Thymus (tissue), 11 donors: ENCODE results near the gene FOXJ3. TPM values are rescaled to one million over a fixed set of nuclear protein-coding genes. Genes with fewer than 3 reads are reported as not detected.

Source experiments
- DNase-seq, 9 donors: peaks; one replicate each; pipeline ENCODE4 v3.0.0-alpha.2; 2013; ENCODE audit warnings: low spot score in 9 of 9, low read depth in 6 of 9, missing footprints in 1 of 9
- H3K27ac ChIP-seq, 2 donors: one replicate each; pipeline ENCODE4 v1.5.1; 2013; ENCODE audit warnings: control low read depth in 1 of 2, low read depth in 1 of 2, low read length in 1 of 2, mild to moderate bottlenecking in 1 of 2, moderate library complexity in 1 of 2
- H3K27me3 ChIP-seq, 2 donors: one replicate each; pipeline ENCODE4 v1.5.1; 2013; ENCODE audit warnings: low read length in 1 of 2; ENCODE audit not compliant: control insufficient read depth in 2 of 2, insufficient read depth in 1 of 2
- H3K36me3 ChIP-seq, 2 donors: one replicate each; pipeline ENCODE4 v1.5.1; 2013; ENCODE audit warnings: low read length in 1 of 2, mild to moderate bottlenecking in 1 of 2, moderate library complexity in 1 of 2; ENCODE audit not compliant: control insufficient read depth in 2 of 2, insufficient read depth in 2 of 2
- H3K4me1 ChIP-seq, 2 donors: one replicate each; pipeline ENCODE4 v1.5.1; 2013; ENCODE audit warnings: low read length in 2 of 2; ENCODE audit not compliant: control insufficient read depth in 2 of 2, insufficient read depth in 2 of 2
- H3K4me3 ChIP-seq, 2 donors: one replicate each; pipeline ENCODE4 v1.5.1; 2013; ENCODE audit warnings: low read length in 2 of 2, control low read depth in 1 of 2, mild to moderate bottlenecking in 1 of 2
- H3K9me3 ChIP-seq, 2 donors: one replicate each; pipeline ENCODE4 v1.5.1; 2013; ENCODE audit warnings: low read length in 1 of 2, mild to moderate bottlenecking in 1 of 2; ENCODE audit not compliant: control insufficient read depth in 2 of 2, insufficient read depth in 1 of 2
- WGBS: extraction: QIAGEN DNeasy Blood & Tissue Kit; methylation state at CpG from one replicate; pipeline ENCODE4 v1.1.7; 2013; 5-methylcytosine and 5-hydroxymethylcytosine counted together
- polyA plus RNA-seq: library from polyadenylated mRNA; stranded (reverse); fragments of 200-250 nt; gene quantifications from one replicate; pipeline ENCODE4 v1.2.3, GENCODE V29; 2013
- total RNA-seq: library from RNA; stranded (reverse); fragments of 120-200 nt; gene quantifications from one replicate; pipeline ENCODE4 v1.2.4, GENCODE V29; 2013
- donor health status: healthy.

Gene FOXJ3
- total and polyA plus RNA-seq, 2 donors = 19.7 to 20.8 TPM

- no peak overlapping the region for H3K27ac ChIP-seq
- H3K36me3 ChIP-seq = peaks cover 0 to 9% of the 10 kb centered on the region in 2 donors
- H3K27me3 ChIP-seq = no peaks in the 10 kb centered on the region
- 99% methylated on average over 1 of the region's 1 CpG for WGBS
- no peaks in the 10 kb centered on the region for H3K9me3 ChIP-seq
- no peak for DNase-seq
- peaks cover 0 to 3% of the 10 kb centered on the region in 2 donors for H3K4me1 ChIP-seq
- no peak overlapping the region for H3K4me3 ChIP-seq
Measured at GRCh38 chr1:42280821-42281220, 54.2 kb downstream of the FOXJ3 start.

DNA sequence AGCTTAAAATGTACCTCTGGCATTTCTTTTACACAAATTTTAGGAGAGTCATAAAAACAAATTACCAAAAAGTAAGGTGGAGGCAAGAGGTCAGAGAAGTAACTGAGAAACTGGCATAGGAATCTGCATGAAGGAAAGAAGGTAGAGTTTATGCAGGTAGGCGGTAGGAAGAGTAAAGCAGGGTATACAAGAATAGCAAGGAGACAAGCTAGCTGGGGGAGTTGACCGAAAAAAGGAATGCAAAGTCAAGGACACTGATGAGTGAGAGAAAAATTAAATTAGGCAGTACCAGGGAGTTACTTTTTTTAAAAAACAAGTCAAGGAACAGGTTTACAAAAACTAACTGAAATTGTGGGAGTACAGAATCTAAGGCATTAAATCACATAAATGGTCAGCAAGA lies 56.0 kb downstream of the FOXJ3 start:
- WGBS = 90% methylated on average over 2 of the region's 2 CpGs
- peaks cover 0 to 17% of the 10 kb centered on the region in 2 donors for H3K36me3 ChIP-seq
- no peak overlapping the region for H3K27ac ChIP-seq
- H3K4me1 ChIP-seq = peaks cover 0 to 3% of the 10 kb centered on the region in 2 donors
- no peak overlapping the region for H3K4me3 ChIP-seq
- DNase-seq = peak in 1 of 9 donors; percentile 34
- H3K9me3 ChIP-seq = no peaks in the 10 kb centered on the region
- H3K27me3 ChIP-seq = no peaks in the 10 kb centered on the region

GRCh38 chr1:42272920-42273319 lies 62.1 kb downstream of the FOXJ3 start:
- WGBS = 98% methylated on average over 1 of the region's 1 CpG
- DNase-seq = no peak

DNA sequence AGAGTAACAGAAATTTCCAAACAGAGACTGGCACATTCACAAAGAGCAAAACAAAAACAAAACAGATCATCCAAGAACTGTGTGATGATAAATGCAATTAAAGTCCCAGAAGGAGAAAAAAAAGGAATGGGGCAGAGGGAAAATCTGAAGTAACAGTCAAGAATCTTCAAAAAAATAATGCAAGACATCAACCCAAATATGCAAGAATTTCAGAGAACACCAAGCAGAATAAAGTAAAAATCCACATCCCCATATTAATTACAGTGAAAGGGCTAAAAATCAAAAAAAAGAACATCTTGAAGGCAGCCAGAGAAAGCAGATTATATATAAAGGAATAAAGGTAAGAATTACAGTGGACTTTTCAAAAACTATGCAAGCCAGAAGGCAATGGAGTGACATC lies 67.1 kb downstream of the FOXJ3 start:
- H3K27me3 ChIP-seq = no peaks in the 10 kb centered on the region
- no peak overlapping the region for H3K4me3 ChIP-seq
- DNase-seq = no peak
- H3K36me3 ChIP-seq = peaks cover 0 to 9% of the 10 kb centered on the region in 2 donors
- no peaks in the 10 kb centered on the region for H3K9me3 ChIP-seq
- H3K4me1 ChIP-seq = peaks cover 0 to 4% of the 10 kb centered on the region in 2 donors
- no peak overlapping the region for H3K27ac ChIP-seq

More at GRCh38 chr1:42272920-42273319, 62.1 kb downstream of the FOXJ3 start:
- H3K27ac ChIP-seq = no peak overlapping the region
- no peaks in the 10 kb centered on the region for H3K27me3 ChIP-seq
- H3K9me3 ChIP-seq = no peaks in the 10 kb centered on the region
- no peaks in the 10 kb centered on the region for H3K4me1 ChIP-seq
- no peak overlapping the region for H3K4me3 ChIP-seq
- peaks cover 0 to 24% of the 10 kb centered on the region in 2 donors for H3K36me3 ChIP-seq

DNA sequence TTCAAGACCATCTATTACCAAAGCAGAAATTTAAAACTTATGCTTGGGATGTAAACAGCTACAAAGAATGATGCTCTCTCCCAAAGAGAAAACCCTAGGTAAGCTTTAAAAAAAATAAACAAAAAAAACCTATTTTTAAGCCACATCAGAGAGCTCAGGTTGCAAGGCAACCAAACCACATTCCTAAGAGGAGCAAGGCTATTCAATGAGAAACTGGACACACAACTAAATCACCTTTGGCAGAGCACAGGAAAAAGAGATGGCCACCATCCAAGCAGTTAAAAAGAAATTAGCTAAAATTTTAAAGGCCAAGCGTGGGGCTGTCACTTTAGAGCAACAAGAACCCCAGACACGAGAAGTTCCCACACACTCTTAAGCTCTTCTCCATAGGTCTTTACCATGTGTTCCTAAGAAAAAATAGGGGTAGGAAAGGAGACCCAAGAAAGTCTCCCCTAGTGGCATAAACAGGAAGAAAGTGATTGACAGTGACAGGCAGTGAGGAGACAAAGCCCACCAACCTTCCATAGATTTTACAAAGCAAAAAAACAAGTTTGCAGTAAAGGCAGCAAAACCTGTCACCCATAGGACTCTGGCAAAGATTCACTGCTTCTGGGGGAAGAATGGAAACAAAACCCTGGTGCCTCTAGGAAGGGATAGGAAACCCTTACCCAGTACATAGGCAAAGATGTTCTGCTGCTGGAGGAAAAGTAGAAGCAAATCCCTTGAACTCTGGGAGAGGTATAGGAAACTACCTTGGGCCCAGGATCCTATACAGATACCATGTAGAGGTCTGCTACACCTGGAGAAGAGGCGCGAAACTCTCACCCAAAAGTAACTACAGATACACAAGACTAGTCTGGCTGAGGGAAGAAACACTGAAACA lies 68.5 kb downstream of the FOXJ3 start:
- Histone ChIP-seq H3K4me1 (peaks cover 0 to 4% of the 10 kb centered on the region in 2 donors), H3K4me3 (no peak overlapping the region), H3K36me3 (peaks cover 0 to 2% of the 10 kb centered on the region in 2 donors), H3K27ac (no peak overlapping the region), H3K9me3 (no peaks in the 10 kb centered on the region), H3K27me3 (no peaks in the 10 kb centered on the region)
- 99% methylated on average over 4 of the region's 4 CpGs for WGBS
- no peak for DNase-seq

GRCh38 chr1:42264511-42265190 lies 70.4 kb downstream of the FOXJ3 start:
- Histone ChIP-seq H3K4me1 (peaks cover 6 to 10% of the 10 kb centered on the region in 2 donors), H3K4me3 (no peak overlapping the region), H3K27me3 (no peaks in the 10 kb centered on the region), H3K27ac (no peak overlapping the region), H3K36me3 (peaks cover 0 to 2% of the 10 kb centered on the region in 2 donors), H3K9me3 (no peaks in the 10 kb centered on the region)
- DNase-seq = no peak
- 82% methylated on average over 4 of the region's 4 CpGs for WGBS

DNA sequence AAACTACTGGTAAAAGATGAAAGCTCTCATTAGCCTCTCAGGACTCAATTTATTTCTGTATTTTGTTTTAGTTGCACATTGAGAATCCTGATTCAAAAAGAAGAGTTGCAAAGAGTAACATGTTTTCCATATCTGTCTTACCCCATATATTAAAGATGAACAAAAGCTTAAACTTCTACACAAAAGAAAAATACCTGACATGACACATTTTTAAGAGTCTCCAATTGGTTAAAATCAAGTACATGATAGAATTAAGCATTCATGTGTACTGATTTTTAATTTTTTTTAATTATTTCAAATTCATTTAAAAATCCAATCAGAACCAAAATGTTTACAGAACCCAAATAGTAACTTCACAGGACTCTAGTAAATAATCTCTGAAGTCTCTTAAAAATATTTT lies 72.0 kb downstream of the FOXJ3 start:
- Histone ChIP-seq H3K9me3 (no peaks in the 10 kb centered on the region), H3K36me3 (peaks cover 0 to 2% of the 10 kb centered on the region in 2 donors), H3K4me1 (peaks cover 10% of the 10 kb centered on the region in 2 donors), H3K27me3 (no peaks in the 10 kb centered on the region), H3K4me3 (no peak overlapping the region), H3K27ac (no peak overlapping the region)
- no peak for DNase-seq

GRCh38 chr1:42260376-42261070 lies 74.5 kb downstream of the FOXJ3 start:
- no peaks in the 10 kb centered on the region for H3K9me3 ChIP-seq
- DNase-seq = no peak
- WGBS = 96% methylated on average over 1 of the region's 1 CpG
- H3K4me1 ChIP-seq = peaks cover 6 to 10% of the 10 kb centered on the region in 2 donors
- peak overlapping the region; percentile 10 to 23 for H3K27ac ChIP-seq
- peaks cover 0 to 2% of the 10 kb centered on the region in 2 donors for H3K36me3 ChIP-seq
- no peak overlapping the region for H3K4me3 ChIP-seq
- H3K27me3 ChIP-seq = no peaks in the 10 kb centered on the region

GRCh38 chr1:42259739-42260064 lies 75.3 kb downstream of the FOXJ3 start:
- H3K27me3 ChIP-seq = no peaks in the 10 kb centered on the region
- no peak overlapping the region for H3K4me3 ChIP-seq
- peak overlapping the region; percentile 26 to 76 for H3K27ac ChIP-seq
- H3K36me3 ChIP-seq = peaks cover 0 to 2% of the 10 kb centered on the region in 2 donors
- DNase-seq = peak in 1 of 9 donors; percentile 18
- peaks cover 6 to 10% of the 10 kb centered on the region in 2 donors for H3K4me1 ChIP-seq
- 48% methylated on average over 4 of the region's 4 CpGs for WGBS
- H3K9me3 ChIP-seq = no peaks in the 10 kb centered on the region
